MG63 (cell line): ENCODE results near the gene ADSS1. TPM values are rescaled to one million over a fixed set of nuclear protein-coding genes. Genes with fewer than 3 reads are reported as not detected.

Experiments used
- DNase-seq: peaks from one replicate; pipeline ENCODE4 v3.0.0-alpha.2; 2020
- H3K27me3 ChIP-seq: fragments of 250-450 bp; sonication (Bioruptor Pico); 2 replicates; pipeline ENCODE4 v1.5.1; 2020; ENCODE audit warnings: mild to moderate bottlenecking, moderate library complexity
- H3K36me3 ChIP-seq: fragments of 250-450 bp; sonication (Bioruptor Pico); 2 replicates; pipeline ENCODE4 v1.5.1; 2020; ENCODE audit warnings: mild to moderate bottlenecking, moderate library complexity
- H3K4me3 ChIP-seq: fragments of 250-450 bp; sonication (Bioruptor Pico); 2 replicates; pipeline ENCODE4 v1.5.1; 2020; ENCODE audit warnings: mild to moderate bottlenecking, moderate library complexity
- H3K9me3 ChIP-seq: fragments of 250-450 bp; sonication (Bioruptor Pico); 2 replicates; pipeline ENCODE4 v1.5.1; 2020; ENCODE audit warnings: mild to moderate bottlenecking, moderate library complexity
- total RNA-seq: library from RNA; depleted of rRNA; stranded (reverse); fragments of >200 nt; shearing (Covaris generic); gene quantifications from 2 replicates; pipeline ENCODE4 v1.2.3, GENCODE V29; 2014; ENCODE audit warnings: low replicate concordance

The ADSS1 gene
- total RNA-seq, 1 experiment from 2014 or later, result 4.0 TPM

GRCh38 chr14:104773505-104774452 is 49.8 kb downstream of the ADSS1 start:
- Histone ChIP-seq H3K36me3 (peaks cover 21% of the 10 kb centered on the region), H3K27me3 (no peaks in the 10 kb centered on the region), H3K9me3 (no peaks in the 10 kb centered on the region; the same call in 1 of the 2 replicates), H3K4me3 (no peak overlapping the region)
- no peak for DNase-seq

GRCh38 chr14:104774453-104775072 is 50.5 kb downstream of the ADSS1 start:
- no peak overlapping the region for H3K4me3 ChIP-seq
- DNase-seq, result no peak
- H3K27me3 ChIP-seq, result no peaks in the 10 kb centered on the region
- no peaks in the 10 kb centered on the region; the same call in 1 of the 2 replicates for H3K9me3 ChIP-seq
- H3K36me3 ChIP-seq, result peaks cover 21% of the 10 kb centered on the region

- H3K27me3 ChIP-seq, result no peaks in the 10 kb centered on the region
- peaks cover 21% of the 10 kb centered on the region for H3K36me3 ChIP-seq
- H3K9me3 ChIP-seq, result no peaks in the 10 kb centered on the region; the same call in 1 of the 2 replicates
- no peak overlapping the region for H3K4me3 ChIP-seq
- no peak for DNase-seq
Measured at GRCh38 chr14:104775073-104775489, 51.1 kb downstream of the ADSS1 start.

GRCh38 chr14:104776481-104776880 is 52.5 kb downstream of the ADSS1 start:
- H3K27me3 ChIP-seq, result no peaks in the 10 kb centered on the region
- peaks cover 13% of the 10 kb centered on the region for H3K36me3 ChIP-seq
- no peaks in the 10 kb centered on the region for H3K9me3 ChIP-seq
- no peak for DNase-seq
- H3K4me3 ChIP-seq, result no peak overlapping the region

GRCh38 chr14:104776961-104777807 is 53.2 kb downstream of the ADSS1 start:
- Histone ChIP-seq H3K27me3 (no peaks in the 10 kb centered on the region), H3K36me3 (peaks cover 8% of the 10 kb centered on the region), H3K4me3 (no peak overlapping the region), H3K9me3 (no peaks in the 10 kb centered on the region)
- no peak for DNase-seq

- no peak for DNase-seq
- no peak overlapping the region for H3K4me3 ChIP-seq
Measured at GRCh38 chr14:104777808-104778249, 53.8 kb downstream of the ADSS1 start.

GRCh38 chr14:104778694-104779331 is 54.8 kb downstream of the ADSS1 start:
- Histone ChIP-seq H3K36me3 (no peaks in the 10 kb centered on the region; the same call in none of the 2 replicates), H3K4me3 (no peak overlapping the region)
- DNase-seq, result no peak

More at GRCh38 chr14:104777808-104778249, 53.8 kb downstream of the ADSS1 start:
- Histone ChIP-seq H3K27me3 (no peaks in the 10 kb centered on the region), H3K9me3 (no peaks in the 10 kb centered on the region), H3K36me3 (peaks cover 4% of the 10 kb centered on the region)

GRCh38 chr14:104779776-104780512 is 55.9 kb downstream of the ADSS1 start:
- no peak overlapping the region for H3K4me3 ChIP-seq
- no peak for DNase-seq
- no peaks in the 10 kb centered on the region for H3K9me3 ChIP-seq
- no peaks in the 10 kb centered on the region; the same call in none of the 2 replicates for H3K36me3 ChIP-seq
- H3K27me3 ChIP-seq, result no peaks in the 10 kb centered on the region

More at GRCh38 chr14:104778694-104779331, 54.8 kb downstream of the ADSS1 start:
- H3K9me3 ChIP-seq, result no peaks in the 10 kb centered on the region
- H3K27me3 ChIP-seq, result no peaks in the 10 kb centered on the region

- H3K27me3 ChIP-seq, result no peaks in the 10 kb centered on the region
- no peak for DNase-seq
- no peak overlapping the region for H3K4me3 ChIP-seq
- no peaks in the 10 kb centered on the region for H3K9me3 ChIP-seq
- H3K36me3 ChIP-seq, result no peaks in the 10 kb centered on the region; the same call in 1 of the 2 replicates
Measured at GRCh38 chr14:104780513-104781030, 56.5 kb downstream of the ADSS1 start.

GRCh38 chr14:104781271-104782077 is 57.4 kb downstream of the ADSS1 start:
- Histone ChIP-seq H3K27me3 (no peaks in the 10 kb centered on the region), H3K9me3 (no peaks in the 10 kb centered on the region), H3K36me3 (no peaks in the 10 kb centered on the region; the same call in 1 of the 2 replicates), H3K4me3 (no peak overlapping the region)
- DNase-seq, result no peak

- no peak for DNase-seq
- Histone ChIP-seq H3K9me3 (no peaks in the 10 kb centered on the region), H3K27me3 (no peaks in the 10 kb centered on the region), H3K36me3 (no peaks in the 10 kb centered on the region), H3K4me3 (no peak overlapping the region)
Measured at GRCh38 chr14:104782086-104782807, 58.2 kb downstream of the ADSS1 start.

- no peak overlapping the region for H3K4me3 ChIP-seq
- no peaks in the 10 kb centered on the region; the same call in 1 of the 2 replicates for H3K36me3 ChIP-seq
- no peak for DNase-seq
- no peaks in the 10 kb centered on the region for H3K27me3 ChIP-seq
- H3K9me3 ChIP-seq, result no peaks in the 10 kb centered on the region
Measured at GRCh38 chr14:104782808-104783139, 58.7 kb downstream of the ADSS1 start.

GRCh38 chr14:104783484-104784217 is 59.6 kb downstream of the ADSS1 start:
- no peaks in the 10 kb centered on the region for H3K9me3 ChIP-seq
- no peak for DNase-seq
- H3K4me3 ChIP-seq, result no peak overlapping the region
- no peaks in the 10 kb centered on the region; the same call in 1 of the 2 replicates for H3K36me3 ChIP-seq
- H3K27me3 ChIP-seq, result no peaks in the 10 kb centered on the region

- no peak overlapping the region for H3K4me3 ChIP-seq
- no peaks in the 10 kb centered on the region for H3K27me3 ChIP-seq
- no peaks in the 10 kb centered on the region; the same call in 1 of the 2 replicates for H3K36me3 ChIP-seq
- no peak for DNase-seq
- H3K9me3 ChIP-seq, result no peaks in the 10 kb centered on the region
Measured at GRCh38 chr14:104784218-104784568, 60.2 kb downstream of the ADSS1 start.
